Duodenal mucosa (tissue), 2 donors: ENCODE measurements around the gene NFKBIA.
"Not testable (repeated sequence)": the region's sequence is repeated elsewhere in the genome, so short reads cannot be mapped to it uniquely, and the experiment has no call there.

ENCODE experiments used
- H3K27ac ChIP-seq: one replicate; pipeline ENCODE4 v1.7.0; 2013; ENCODE audit warnings: low read depth, low read length
- H3K27me3 ChIP-seq, 2 donors: one replicate each; pipeline ENCODE4 v1.7.0; 2013; ENCODE audit warnings: low read length in 2 of 2, control low read depth in 1 of 2; ENCODE audit not compliant: insufficient read depth in 2 of 2, control insufficient read depth in 1 of 2
- H3K36me3 ChIP-seq, 2 donors: one replicate each; pipeline ENCODE4 v1.7.0; 2013; ENCODE audit warnings: low read length in 2 of 2, control low read depth in 1 of 2; ENCODE audit not compliant: insufficient read depth in 2 of 2, control insufficient read depth in 1 of 2
- H3K4me1 ChIP-seq, 2 donors: one replicate each; pipeline ENCODE4 v1.7.0; 2013; ENCODE audit warnings: low read length in 2 of 2, control low read depth in 1 of 2; ENCODE audit not compliant: insufficient read depth in 2 of 2, control insufficient read depth in 1 of 2
- H3K4me3 ChIP-seq, 2 donors: one replicate each; pipeline ENCODE4 v1.7.0; 2013; ENCODE audit warnings: low read length in 2 of 2, low read depth in 1 of 2
- H3K9ac ChIP-seq, 2 donors: one replicate each; pipeline ENCODE4 v1.7.0; 2013; ENCODE audit warnings: low read length in 2 of 2, low read depth in 1 of 2
- H3K9me3 ChIP-seq, 2 donors: one replicate each; pipeline ENCODE4 v1.7.0; 2013; ENCODE audit warnings: low read length in 2 of 2, control low read depth in 1 of 2; ENCODE audit not compliant: control insufficient read depth in 1 of 2

Gene NFKBIA

DNA sequence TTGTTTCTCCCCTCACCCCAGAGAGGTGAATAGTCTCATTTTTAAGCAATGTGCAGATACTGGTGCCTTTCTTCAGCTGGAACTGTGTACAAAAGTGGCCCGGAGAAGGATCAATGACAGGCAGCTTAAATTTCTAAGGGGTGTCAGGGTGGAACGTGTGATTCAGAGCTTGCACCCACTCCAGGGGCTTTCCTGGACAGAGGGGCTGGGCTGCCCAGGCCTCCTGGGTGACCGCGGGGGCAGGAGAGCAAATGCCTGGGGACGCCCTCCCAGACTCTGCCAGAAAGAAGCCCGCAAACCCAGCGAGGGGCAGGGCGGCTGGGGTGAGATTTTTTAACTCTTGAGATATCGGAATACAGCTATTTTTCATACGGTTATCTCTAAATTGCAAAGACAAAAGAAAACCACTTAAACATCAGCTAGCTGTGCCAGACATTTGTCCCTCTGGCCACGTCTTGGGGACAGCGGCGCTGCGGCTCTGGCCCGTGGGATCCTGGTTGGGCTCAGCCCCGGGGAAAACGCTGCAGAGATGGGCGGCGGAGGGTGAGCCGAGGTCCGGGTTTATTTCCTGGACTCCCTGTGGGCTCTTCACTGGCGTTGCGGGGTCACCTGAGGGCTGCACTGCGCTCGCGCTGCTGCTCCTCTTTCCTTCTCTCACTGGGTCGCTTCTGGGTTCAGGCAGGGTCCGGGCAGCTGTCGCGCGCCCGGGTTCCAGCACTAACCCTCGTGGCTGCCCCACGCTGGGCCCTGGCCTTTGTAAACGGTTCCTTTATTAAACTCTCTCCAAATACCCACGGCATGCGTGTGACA is 35.8 kb downstream of the NFKBIA start:
- H3K4me1 ChIP-seq: peaks cover 14 to 18% of the 10 kb centered on the region in 2 donors
- H3K36me3 ChIP-seq: no peaks in the 10 kb centered on the region
- peaks cover 6 to 7% of the 10 kb centered on the region in 2 donors for H3K9me3 ChIP-seq
- no peak overlapping the region for H3K4me3 ChIP-seq
- no peak overlapping the region for H3K9ac ChIP-seq
- H3K27me3 ChIP-seq: no peaks in the 10 kb centered on the region
- H3K27ac ChIP-seq: no peak overlapping the region

DNA sequence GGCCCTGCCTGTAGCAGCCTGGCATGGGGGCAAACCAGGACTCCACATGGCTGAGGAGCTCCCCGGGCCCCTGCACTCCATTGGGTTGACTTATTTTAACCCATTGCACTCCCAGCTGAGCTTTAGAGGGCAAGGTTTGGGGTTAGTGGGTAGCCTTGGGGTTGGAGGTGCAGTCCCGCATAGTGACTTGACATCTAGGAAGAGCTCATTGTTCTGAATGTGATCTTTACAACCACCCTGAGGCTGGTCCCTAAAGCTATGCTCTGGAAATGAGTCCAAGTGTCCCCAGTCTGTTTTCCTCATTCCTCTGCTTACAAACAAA is 36.4 kb downstream of the NFKBIA start:
- Histone ChIP-seq H3K4me1 (peaks cover 18% of the 10 kb centered on the region in 2 donors), H3K27ac (no peak overlapping the region)

DNA sequence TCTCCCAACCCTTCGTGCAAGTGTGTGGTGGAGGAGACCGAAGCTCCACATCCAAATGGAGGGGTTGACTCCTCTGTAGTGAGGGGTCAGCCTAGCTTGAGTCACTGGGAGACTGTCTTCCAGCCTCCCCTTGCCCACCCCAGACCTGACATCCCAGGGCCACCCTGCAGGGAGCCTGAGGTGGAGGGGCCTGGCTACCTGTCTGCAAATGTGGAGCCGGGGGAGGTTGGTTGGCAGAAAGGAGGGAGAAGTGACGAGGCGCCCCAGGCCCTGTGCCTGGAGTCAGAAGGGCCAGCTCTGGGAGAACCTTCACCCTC is 37.5 kb downstream of the NFKBIA start:
- no peak overlapping the region for H3K27ac ChIP-seq
- H3K4me3 ChIP-seq: no peak overlapping the region
- no peak overlapping the region for H3K9ac ChIP-seq
- peaks cover 6 to 7% of the 10 kb centered on the region in 2 donors for H3K9me3 ChIP-seq
- H3K4me1 ChIP-seq: peaks cover 18 to 22% of the 10 kb centered on the region in 2 donors
- H3K36me3 ChIP-seq: no peaks in the 10 kb centered on the region
- H3K27me3 ChIP-seq: no peaks in the 10 kb centered on the region

More for the DNA sequence above, 36.4 kb downstream of the NFKBIA start:
- Histone ChIP-seq H3K9ac (no peak overlapping the region), H3K36me3 (no peaks in the 10 kb centered on the region), H3K4me3 (no peak overlapping the region), H3K9me3 (peaks cover 6 to 7% of the 10 kb centered on the region in 2 donors), H3K27me3 (no peaks in the 10 kb centered on the region)

DNA sequence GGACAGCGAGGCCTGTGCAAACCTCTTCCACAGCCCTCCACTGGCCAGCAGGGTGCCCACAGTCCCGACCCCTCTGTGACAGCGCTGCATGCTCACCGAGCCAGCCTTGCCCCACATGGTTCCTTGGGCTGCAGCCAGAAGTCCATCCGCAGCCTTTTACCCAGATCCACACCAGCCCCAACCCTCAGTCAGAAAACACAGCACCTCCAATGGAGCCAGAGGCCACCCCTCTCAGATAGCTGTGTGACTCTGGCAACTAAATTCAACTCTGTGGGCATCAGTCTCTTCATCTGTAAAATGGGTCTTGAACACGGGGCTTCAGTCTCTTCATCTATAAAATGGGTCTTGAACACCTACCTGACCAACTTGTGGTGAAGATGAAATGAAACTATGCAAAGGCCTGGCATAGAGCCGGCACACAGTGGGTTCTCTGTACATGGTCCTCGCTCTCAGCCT is 38.0 kb downstream of the NFKBIA start:
- Histone ChIP-seq H3K9me3 (peaks cover 6 to 7% of the 10 kb centered on the region in 2 donors), H3K9ac (no peak overlapping the region), H3K27ac (peak overlapping the region; percentile 30), H3K27me3 (no peaks in the 10 kb centered on the region), H3K4me1 (peaks cover 18 to 22% of the 10 kb centered on the region in 2 donors), H3K36me3 (no peaks in the 10 kb centered on the region), H3K4me3 (no peak overlapping the region)

DNA sequence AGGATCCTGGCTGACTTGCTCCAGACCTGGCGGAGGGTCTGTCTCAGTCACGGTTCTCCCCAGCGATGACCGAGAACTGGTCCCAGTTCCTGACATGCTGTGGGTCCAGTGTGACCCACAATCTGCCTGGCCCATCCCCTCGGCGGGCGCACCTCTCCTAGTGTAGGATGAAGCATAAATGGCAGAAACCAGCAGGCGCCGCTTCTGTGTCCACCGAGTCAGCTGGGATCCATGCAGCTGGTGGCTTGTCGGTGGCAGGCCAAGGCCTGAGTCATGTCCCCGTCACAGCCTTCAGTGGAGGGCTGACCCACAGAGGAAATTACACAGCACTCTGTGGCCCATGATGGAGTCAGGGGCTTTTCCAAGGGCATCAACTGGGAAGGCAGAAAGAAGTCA is 38.5 kb downstream of the NFKBIA start:
- H3K9ac ChIP-seq: no peak overlapping the region
- peak overlapping the region; percentile 30 for H3K27ac ChIP-seq
- peaks cover 3% of the 10 kb centered on the region in 2 donors for H3K9me3 ChIP-seq
- H3K4me1 ChIP-seq: peaks cover 18 to 22% of the 10 kb centered on the region in 2 donors
- no peaks in the 10 kb centered on the region for H3K36me3 ChIP-seq
- no peaks in the 10 kb centered on the region for H3K27me3 ChIP-seq
- H3K4me3 ChIP-seq: no peak overlapping the region

DNA sequence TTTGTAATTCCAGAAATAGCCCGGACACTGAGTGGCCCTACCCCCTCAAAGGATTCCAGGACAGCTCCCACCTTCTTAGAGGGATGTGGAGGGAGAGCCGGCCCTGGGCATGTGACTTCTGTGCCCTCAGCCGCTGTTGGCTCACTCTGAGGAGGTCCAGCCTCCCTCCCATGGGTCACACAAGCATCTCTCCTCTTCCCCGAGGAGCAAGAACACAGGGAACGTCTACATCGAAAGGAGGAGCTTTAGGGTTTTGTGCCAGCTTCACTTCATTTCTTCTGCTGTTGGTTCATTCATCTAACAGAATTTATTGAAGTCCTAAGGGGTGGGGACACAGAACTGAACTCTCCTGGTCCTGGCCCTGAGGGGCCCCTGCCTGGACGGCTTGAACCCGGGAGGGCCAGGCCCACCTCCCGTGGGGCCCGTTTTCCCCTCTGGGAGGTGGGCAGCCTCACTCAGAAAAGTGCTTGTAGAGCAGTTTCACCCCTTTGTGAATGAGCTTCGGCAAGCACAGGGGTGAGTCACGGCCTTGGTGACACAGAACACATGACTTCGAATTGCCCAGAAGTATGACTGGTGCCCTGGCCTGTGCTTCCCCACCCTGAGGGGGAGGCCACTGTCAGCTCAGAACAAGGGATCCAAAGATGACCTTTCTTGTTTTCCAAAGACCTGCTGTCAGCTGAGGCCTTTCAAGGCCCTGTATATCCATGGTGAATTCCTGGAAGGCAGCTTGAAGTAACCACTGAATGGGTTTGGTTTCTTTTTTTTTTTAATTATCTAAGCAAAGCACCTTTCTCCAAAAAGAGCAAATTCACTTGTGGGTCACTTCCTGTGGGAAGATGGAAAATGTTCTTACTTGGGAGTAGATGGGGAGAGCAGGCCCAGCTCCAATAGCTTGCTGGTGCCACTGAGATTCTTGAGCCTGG is 39.2 kb downstream of the NFKBIA start:
- peaks cover 18 to 22% of the 10 kb centered on the region in 2 donors for H3K4me1 ChIP-seq
- no peaks in the 10 kb centered on the region for H3K27me3 ChIP-seq
- H3K27ac ChIP-seq: peak overlapping the region; percentile 30
- peak overlapping the region in 1 of 2 donors; percentile 13 for H3K9ac ChIP-seq
- no peaks in the 10 kb centered on the region for H3K36me3 ChIP-seq
- no peaks in the 10 kb centered on the region for H3K9me3 ChIP-seq
- H3K4me3 ChIP-seq: no peak overlapping the region

DNA sequence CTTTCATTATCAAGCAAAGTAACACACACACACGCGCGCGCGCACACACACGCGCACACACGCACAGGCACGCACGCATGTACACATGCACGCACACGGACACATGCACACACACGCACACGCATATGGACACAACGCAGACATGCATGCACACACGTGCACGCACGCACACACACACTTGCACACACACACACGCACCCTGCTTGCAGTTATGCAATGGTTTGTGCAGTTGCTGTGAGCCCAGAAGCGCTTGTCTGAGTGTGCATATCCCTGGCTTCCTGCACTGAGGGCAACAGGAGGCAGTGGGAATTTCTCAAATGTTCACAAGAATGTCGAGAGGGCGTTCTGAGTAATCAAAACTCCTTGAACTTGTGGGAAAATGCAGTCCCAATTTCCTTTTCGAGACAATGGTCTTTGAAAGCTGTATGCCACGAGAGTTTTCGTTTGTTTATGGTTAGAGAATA is 41.6 kb downstream of the NFKBIA start:
- Histone ChIP-seq H3K27me3 (no peaks in the 10 kb centered on the region), H3K36me3 (no peaks in the 10 kb centered on the region), H3K4me3 (no peak overlapping the region), H3K9me3 (no peaks in the 10 kb centered on the region), H3K9ac (no peak overlapping the region), H3K27ac (peak overlapping the region; percentile 58), H3K4me1 (peaks cover 18 to 22% of the 10 kb centered on the region in 2 donors)

DNA sequence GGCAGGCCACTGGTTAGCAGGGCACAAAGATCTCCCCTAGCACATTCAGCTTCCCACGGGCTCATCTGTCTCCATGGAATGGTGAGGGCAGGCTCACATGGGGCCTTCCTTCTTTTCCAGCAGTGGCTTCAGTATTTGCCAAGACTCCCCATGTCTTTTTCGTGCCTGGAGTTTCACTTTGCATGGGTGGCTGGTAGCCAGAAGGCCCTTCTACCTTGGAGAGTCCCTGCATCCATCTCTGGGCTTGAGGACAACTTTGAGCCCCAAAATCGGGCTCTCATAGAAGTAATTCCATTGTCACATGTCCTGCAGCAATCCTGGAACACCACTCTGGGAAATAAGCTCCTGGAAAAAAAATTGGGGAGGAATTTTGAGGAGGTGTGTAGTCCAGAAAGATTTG is 42.1 kb downstream of the NFKBIA start:
- H3K9ac ChIP-seq: no peak overlapping the region
- H3K27ac ChIP-seq: no peak overlapping the region
- H3K4me3 ChIP-seq: no peak overlapping the region
- H3K27me3 ChIP-seq: no peaks in the 10 kb centered on the region
- no peaks in the 10 kb centered on the region for H3K9me3 ChIP-seq
- H3K36me3 ChIP-seq: no peaks in the 10 kb centered on the region
- peaks cover 16 to 22% of the 10 kb centered on the region in 2 donors for H3K4me1 ChIP-seq

DNA sequence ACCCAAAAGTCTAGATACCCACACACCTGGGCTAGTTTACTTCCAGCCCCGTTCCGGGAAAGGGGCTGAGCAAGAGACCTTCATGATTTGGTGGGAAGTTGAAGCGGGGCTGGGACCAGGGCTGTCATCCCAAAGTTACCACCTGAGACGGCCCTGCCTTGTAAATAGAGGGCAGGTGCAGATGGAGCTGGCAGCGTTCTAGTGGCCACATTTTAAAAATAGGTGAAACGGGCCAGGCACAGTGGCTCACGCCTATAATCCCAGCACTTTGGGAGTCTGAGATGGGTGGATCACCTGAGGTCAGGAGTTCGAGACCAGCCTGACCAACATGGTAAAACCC is 43.4 kb downstream of the NFKBIA start:
- Histone ChIP-seq H3K36me3 (no peaks in the 10 kb centered on the region), H3K27ac (no peak overlapping the region), H3K9ac (no peak overlapping the region), H3K4me3 (no peak overlapping the region), H3K27me3 (no peaks in the 10 kb centered on the region), H3K9me3 (no peaks in the 10 kb centered on the region), H3K4me1 (peaks cover 7 to 26% of the 10 kb centered on the region in 2 donors)

DNA sequence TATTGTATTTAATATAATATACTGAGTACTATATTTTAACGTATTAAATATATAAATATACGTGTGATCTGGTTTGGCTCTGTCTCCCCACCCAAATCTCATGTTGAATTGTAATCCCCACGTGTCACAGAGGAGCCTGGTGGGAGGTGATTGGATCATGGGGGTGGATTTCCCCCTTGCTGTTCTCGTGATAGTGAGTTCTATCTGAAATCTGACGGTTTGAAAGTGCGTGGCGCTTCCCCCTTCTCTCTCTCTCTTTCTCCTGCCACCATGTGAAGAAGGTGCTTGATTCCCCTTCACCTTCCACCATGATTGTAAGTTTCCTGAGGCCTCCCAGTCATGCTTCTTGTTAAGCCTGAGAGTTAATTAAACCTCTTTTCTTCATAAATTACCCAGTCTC is 44.9 kb downstream of the NFKBIA start:
- H3K9me3 ChIP-seq, H3K27me3 ChIP-seq, H3K4me3 ChIP-seq, H3K36me3 ChIP-seq, H3K9ac ChIP-seq, H3K27ac ChIP-seq: not testable (repeated sequence)
- H3K4me1 ChIP-seq: peaks cover 8 to 20% of the 10 kb centered on the region in 2 donors
